ENCODE data around the gene HOXB5. TPM values are rescaled to one million over a fixed set of nuclear protein-coding genes. Genes with fewer than 3 reads are reported as not detected.

Gene HOXB5
- total and polyA plus RNA-seq, 10 of the 15 experiments (the other 5 are each of a cell fraction or from before 2014, with no cell fraction given) = not detected

GRCh38 chr17:48639982-48640857, 46.6 kb upstream of the HOXB5 start (continued):
- TF ChIP-seq BCL3 (IDR thresholded peaks at IDR 0.05; ENCODE audit: borderline replicate concordance, insufficient read depth, low read depth, low read length, poor library complexity, severe bottlenecking) (no peak), EP300 (IDR thresholded peaks at IDR 0.05; ENCODE audit: borderline replicate concordance in 1 of 2, control insufficient read depth in 1 of 2, low read depth in 2 of 2, low read length in 2 of 2) (no peak), FOXM1 (IDR thresholded peaks at IDR 0.05; ENCODE audit: low read depth, low read length) (no peak), TARDBP (IDR thresholded peaks at IDR 0.05; ENCODE audit: borderline replicate concordance) (no peak), CREM (IDR thresholded peaks at IDR 0.05; ENCODE audit: low read depth) (no peak)
- TF ChIP-seq, protein P1, sequence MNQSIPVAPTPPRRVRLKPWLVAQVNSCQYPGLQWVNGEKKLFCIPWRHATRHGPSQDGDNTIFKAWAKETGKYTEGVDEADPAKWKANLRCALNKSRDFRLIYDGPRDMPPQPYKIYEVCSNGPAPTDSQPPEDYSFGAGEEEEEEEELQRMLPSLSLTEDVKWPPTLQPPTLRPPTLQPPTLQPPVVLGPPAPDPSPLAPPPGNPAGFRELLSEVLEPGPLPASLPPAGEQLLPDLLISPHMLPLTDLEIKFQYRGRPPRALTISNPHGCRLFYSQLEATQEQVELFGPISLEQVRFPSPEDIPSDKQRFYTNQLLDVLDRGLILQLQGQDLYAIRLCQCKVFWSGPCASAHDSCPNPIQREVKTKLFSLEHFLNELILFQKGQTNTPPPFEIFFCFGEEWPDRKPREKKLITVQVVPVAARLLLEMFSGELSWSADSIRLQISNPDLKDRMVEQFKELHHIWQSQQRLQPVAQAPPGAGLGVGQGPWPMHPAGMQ (IDR thresholded peaks at IDR 0.05; ENCODE audit: borderline replicate concordance) = no peak

DNA sequence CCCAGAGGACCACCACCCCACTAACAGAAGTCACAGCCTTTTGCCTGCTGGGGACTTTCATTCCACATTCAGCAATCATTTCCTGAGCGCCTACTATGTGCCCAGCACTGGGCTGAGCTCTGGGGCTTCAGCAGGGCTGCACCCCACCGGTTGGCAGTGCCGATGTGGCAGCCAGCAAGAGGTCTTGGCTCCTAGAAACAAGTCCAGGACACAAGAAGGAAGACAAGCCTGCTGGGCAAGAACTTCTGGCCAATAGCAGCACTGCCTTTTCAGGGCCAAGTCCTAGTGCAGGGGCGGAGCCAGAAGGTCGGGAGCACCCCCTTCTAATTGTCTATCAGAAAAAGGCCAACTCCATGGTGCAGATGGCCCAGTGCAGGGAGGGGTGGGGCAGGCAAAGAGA, 45.6 kb upstream of the HOXB5 start:
- Histone ChIP-seq H3K79me2 (ENCODE audit: control insufficient read depth, insufficient read depth, low read length) (no peaks in the 10 kb centered on the region), H2AFZ (ENCODE audit: control insufficient read depth, low read depth, low read length) (no peak overlapping the region), H3K27me3 (replicated peaks in 1 of 2; ENCODE audit: control insufficient read depth in 2 of 2, insufficient read depth in 2 of 2, low read length in 1 of 2) (peaks cover 5 to 27% of the 10 kb centered on the region in 2 experiments), H4K20me1 (ENCODE audit: control insufficient read depth, insufficient read depth) (no peaks in the 10 kb centered on the region), H3K4me3 (no peak overlapping the region), H3K27ac (ENCODE audit: control insufficient read depth, insufficient read depth) (no peak overlapping the region), H3K4me2 (ENCODE audit: control insufficient read depth, insufficient read depth) (no peak overlapping the region), H3K36me3 (ENCODE audit: control insufficient read depth in 2 of 2, insufficient read depth in 2 of 2, low read length in 1 of 2) (no peaks in the 10 kb centered on the region), H3K9ac (ENCODE audit: control insufficient read depth, insufficient read depth, low read length) (no peak overlapping the region), H3K9me3 (replicated peaks; ENCODE audit: control insufficient read depth, insufficient read depth, low read length) (no peaks in the 10 kb centered on the region), H3K4me1 (ENCODE audit: control insufficient read depth, insufficient read depth, low read length) (no peaks in the 10 kb centered on the region)
- in situ Hi-C loops (cut with MboI) = no loop called here
- SMC1A ChIA-PET (ENCODE audit: uncharacterized antibody, unreplicated experiment) = no interaction called here
- DNase-seq (ENCODE audit: low read depth, low spot score) (no peak), ATAC-seq (no peak; the same call in 2 of the 3 replicates), FAIRE-seq (no peak)
- 70% methylated on average over 5 of the region's 5 CpGs for WGBS (ENCODE audit: insufficient coverage, insufficient replicate concordance, low lambda C conversion rate, missing lambda C conversion rate)
- RAD21 ChIA-PET (ENCODE audit: unreplicated experiment) = no interaction called here
- BruUV-seq (replicated peaks) = no TSS peak
- CTCF ChIA-PET = interaction anchor here (0.8 to 1.5 kb wide), 3 partner anchors 10 to 39 kb away, joined by 3 read pairs; no protein-coding TSS in a partner anchor
- intact Hi-C loops (cut with micrococcal nuclease; ENCODE audit: unreplicated experiment) = no loop called here
- POLR2A ChIA-PET = no interaction called here
- TF ChIP-seq, protein P2, sequence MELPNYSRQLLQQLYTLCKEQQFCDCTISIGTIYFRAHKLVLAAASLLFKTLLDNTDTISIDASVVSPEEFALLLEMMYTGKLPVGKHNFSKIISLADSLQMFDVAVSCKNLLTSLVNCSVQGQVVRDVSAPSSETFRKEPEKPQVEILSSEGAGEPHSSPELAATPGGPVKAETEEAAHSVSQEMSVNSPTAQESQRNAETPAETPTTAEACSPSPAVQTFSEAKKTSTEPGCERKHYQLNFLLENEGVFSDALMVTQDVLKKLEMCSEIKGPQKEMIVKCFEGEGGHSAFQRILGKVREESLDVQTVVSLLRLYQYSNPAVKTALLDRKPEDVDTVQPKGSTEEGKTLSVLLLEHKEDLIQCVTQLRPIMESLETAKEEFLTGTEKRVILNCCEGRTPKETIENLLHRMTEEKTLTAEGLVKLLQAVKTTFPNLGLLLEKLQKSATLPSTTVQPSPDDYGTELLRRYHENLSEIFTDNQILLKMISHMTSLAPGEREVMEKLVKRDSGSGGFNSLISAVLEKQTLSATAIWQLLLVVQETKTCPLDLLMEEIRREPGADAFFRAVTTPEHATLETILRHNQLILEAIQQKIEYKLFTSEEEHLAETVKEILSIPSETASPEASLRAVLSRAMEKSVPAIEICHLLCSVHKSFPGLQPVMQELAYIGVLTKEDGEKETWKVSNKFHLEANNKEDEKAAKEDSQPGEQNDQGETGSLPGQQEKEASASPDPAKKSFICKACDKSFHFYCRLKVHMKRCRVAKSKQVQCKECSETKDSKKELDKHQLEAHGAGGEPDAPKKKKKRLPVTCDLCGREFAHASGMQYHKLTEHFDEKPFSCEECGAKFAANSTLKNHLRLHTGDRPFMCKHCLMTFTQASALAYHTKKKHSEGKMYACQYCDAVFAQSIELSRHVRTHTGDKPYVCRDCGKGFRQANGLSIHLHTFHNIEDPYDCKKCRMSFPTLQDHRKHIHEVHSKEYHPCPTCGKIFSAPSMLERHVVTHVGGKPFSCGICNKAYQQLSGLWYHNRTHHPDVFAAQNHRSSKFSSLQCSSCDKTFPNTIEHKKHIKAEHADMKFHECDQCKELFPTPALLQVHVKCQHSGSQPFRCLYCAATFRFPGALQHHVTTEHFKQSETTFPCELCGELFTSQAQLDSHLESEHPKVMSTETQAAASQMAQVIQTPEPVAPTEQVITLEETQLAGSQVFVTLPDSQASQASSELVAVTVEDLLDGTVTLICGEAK (IDR thresholded peaks at IDR 0.05; ENCODE audit: borderline replicate concordance) = no peak
- TF ChIP-seq REST (IDR thresholded peaks at IDR 0.05; ENCODE audit: low read depth, low read length) = no peak

All from GM12878 (cell line).